Measurements from ENCODE around the gene MCM10.
"Not testable (repeated sequence)": the region's sequence is repeated elsewhere in the genome, so short reads cannot be mapped to it uniquely, and the experiment has no call there.

MCM10 gene

DNA sequence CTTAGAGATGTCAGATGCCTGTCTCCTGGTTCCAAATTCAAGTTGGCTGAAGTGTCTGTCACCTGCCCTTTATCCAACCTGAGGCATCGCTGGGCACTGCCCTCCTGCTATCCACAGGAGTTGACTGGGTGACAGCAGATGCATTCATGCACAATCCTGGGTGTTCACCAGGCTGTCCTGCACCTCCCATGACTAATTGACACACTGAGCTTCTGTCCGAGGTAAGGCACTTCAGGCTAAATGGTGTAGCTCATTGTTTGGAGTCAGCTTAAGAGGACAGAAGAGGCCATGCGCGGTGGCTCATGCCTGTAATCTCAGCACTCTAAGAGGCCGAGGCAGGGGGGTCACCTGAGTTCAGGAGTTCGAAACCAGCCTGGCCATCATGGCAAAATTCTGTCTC, 70.5 kb downstream of the MCM10 start:
- no peaks in the 10 kb centered on the region for H3K36me3 ChIP-seq (ENCODE audit: control insufficient read depth, insufficient read depth, low read length)
- no peaks in the 10 kb centered on the region for H3K4me1 ChIP-seq (ENCODE audit: control insufficient read depth, insufficient read depth, low read length)
- H3K9ac ChIP-seq (ENCODE audit: low read length): no peak overlapping the region
- no peak overlapping the region for H3K4me3 ChIP-seq (ENCODE audit: low read length)
- no peak overlapping the region for H3K27ac ChIP-seq (ENCODE audit: low read depth, low read length)
- no peaks in the 10 kb centered on the region for H3K27me3 ChIP-seq (ENCODE audit: control insufficient read depth, insufficient read depth, low read length)

GRCh38 chr10:13233358-13233757, 72.0 kb downstream of the MCM10 start:
- Histone ChIP-seq H3K27ac (ENCODE audit: low read depth, low read length) (no peak overlapping the region), H3K36me3 (ENCODE audit: control insufficient read depth, insufficient read depth, low read length) (no peaks in the 10 kb centered on the region), H3K4me1 (ENCODE audit: control insufficient read depth, insufficient read depth, low read length) (no peaks in the 10 kb centered on the region), H3K9ac (ENCODE audit: low read length) (no peak overlapping the region), H3K27me3 (ENCODE audit: control insufficient read depth, insufficient read depth, low read length) (no peaks in the 10 kb centered on the region), H3K4me3 (ENCODE audit: low read length) (no peak overlapping the region)

DNA sequence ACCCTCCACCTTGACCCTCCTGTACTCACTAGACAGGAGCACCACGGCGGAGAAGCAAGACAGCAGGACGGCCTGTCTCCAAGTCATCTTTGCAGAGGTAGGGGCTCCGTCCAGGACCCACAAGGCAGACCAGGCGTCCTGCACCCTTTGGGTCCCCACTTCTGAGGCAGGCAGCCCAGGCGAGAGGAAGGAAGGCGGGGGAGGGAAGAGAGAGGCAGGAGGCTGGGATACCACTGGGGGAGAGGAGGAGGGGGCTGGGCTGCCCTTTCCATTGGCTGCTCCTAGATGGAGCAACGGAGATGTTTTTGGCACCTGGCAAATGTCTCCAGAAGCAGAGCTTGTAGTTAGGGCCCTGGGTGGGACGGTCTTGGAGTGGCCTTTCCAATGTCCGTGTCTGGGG, 72.8 kb downstream of the MCM10 start, which contains the start of gene UCMA:
UCMA (minus strand) TSS at position 203 of the 400 bp plus-strand sequence; CDS start at position 87, 116 bp downstream.
- H3K27ac ChIP-seq (ENCODE audit: low read depth, low read length): no peak within 1 kb of the TSS
- no peak within 1 kb of the TSS for H3K4me3 ChIP-seq (ENCODE audit: low read length)
- no peaks in the 10 kb centered on the region for H3K4me1 ChIP-seq (ENCODE audit: control insufficient read depth, insufficient read depth, low read length)
- H3K27me3 ChIP-seq (ENCODE audit: control insufficient read depth, insufficient read depth, low read length): no peaks in the 10 kb centered on the region
- no peak within 1 kb of the TSS for H3K9ac ChIP-seq (ENCODE audit: low read length)
- no peaks in the 10 kb centered on the region for H3K36me3 ChIP-seq (ENCODE audit: control insufficient read depth, insufficient read depth, low read length)

DNA sequence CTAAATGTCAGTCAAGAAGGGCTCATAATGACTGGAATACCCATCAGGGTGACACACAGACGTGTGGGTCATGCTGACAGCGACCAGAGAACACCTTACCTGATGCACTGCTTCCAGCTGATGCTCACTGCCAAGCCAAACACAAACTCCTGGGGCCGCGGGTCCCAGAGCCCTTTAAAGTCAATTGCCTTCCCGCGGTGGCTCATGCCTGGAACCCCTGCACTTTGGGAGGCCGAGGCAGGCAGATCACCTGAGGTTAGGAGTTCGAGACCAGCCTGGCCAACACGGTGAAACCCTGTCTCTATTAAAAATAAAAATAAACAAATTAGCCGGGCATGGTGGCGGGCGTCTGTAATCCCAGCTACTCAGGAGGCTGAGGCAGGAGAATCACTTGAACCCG, 73.4 kb downstream of the MCM10 start:
- not testable (repeated sequence) for H3K4me1 ChIP-seq (ENCODE audit: control insufficient read depth, insufficient read depth, low read length); H3K27ac ChIP-seq (ENCODE audit: low read depth, low read length)

GRCh38 chr10:13236638-13237037, 75.3 kb downstream of the MCM10 start:
- Histone ChIP-seq H3K9ac (ENCODE audit: low read length) (no peak overlapping the region), H3K36me3 (ENCODE audit: control insufficient read depth, insufficient read depth, low read length) (no peaks in the 10 kb centered on the region), H3K4me1 (ENCODE audit: control insufficient read depth, insufficient read depth, low read length) (no peaks in the 10 kb centered on the region), H3K27me3 (ENCODE audit: control insufficient read depth, insufficient read depth, low read length) (no peaks in the 10 kb centered on the region), H3K27ac (ENCODE audit: low read depth, low read length) (no peak overlapping the region), H3K4me3 (ENCODE audit: low read length) (no peak overlapping the region)

More for the DNA sequence above, 73.4 kb downstream of the MCM10 start:
- not testable (repeated sequence) for H3K36me3 ChIP-seq (ENCODE audit: control insufficient read depth, insufficient read depth, low read length); H3K4me3 ChIP-seq (ENCODE audit: low read length); H3K27me3 ChIP-seq (ENCODE audit: control insufficient read depth, insufficient read depth, low read length); H3K9ac ChIP-seq (ENCODE audit: low read length)

GRCh38 chr10:13238271-13239077, 77.1 kb downstream of the MCM10 start:
- Histone ChIP-seq H3K9ac (ENCODE audit: low read length) (no peak overlapping the region), H3K4me3 (ENCODE audit: low read length) (no peak overlapping the region), H3K27me3 (ENCODE audit: control insufficient read depth, insufficient read depth, low read length) (no peaks in the 10 kb centered on the region), H3K4me1 (ENCODE audit: control insufficient read depth, insufficient read depth, low read length) (no peaks in the 10 kb centered on the region), H3K36me3 (ENCODE audit: control insufficient read depth, insufficient read depth, low read length) (no peaks in the 10 kb centered on the region), H3K27ac (ENCODE audit: low read depth, low read length) (no peak overlapping the region)

GRCh38 chr10:13239923-13240322, 78.6 kb downstream of the MCM10 start:
- Histone ChIP-seq H3K9ac (ENCODE audit: low read length) (no peak overlapping the region), H3K27me3 (ENCODE audit: control insufficient read depth, insufficient read depth, low read length) (no peaks in the 10 kb centered on the region)

GRCh38 chr10:13241613-13242012, 80.3 kb downstream of the MCM10 start:
- H3K9ac ChIP-seq (ENCODE audit: low read length): no peak overlapping the region
- H3K4me1 ChIP-seq (ENCODE audit: control insufficient read depth, insufficient read depth, low read length): no peaks in the 10 kb centered on the region
- no peak overlapping the region for H3K27ac ChIP-seq (ENCODE audit: low read depth, low read length)
- H3K27me3 ChIP-seq (ENCODE audit: control insufficient read depth, insufficient read depth, low read length): no peaks in the 10 kb centered on the region
- H3K4me3 ChIP-seq (ENCODE audit: low read length): no peak overlapping the region
- H3K36me3 ChIP-seq (ENCODE audit: control insufficient read depth, insufficient read depth, low read length): no peaks in the 10 kb centered on the region

More at GRCh38 chr10:13239923-13240322, 78.6 kb downstream of the MCM10 start:
- no peak overlapping the region for H3K27ac ChIP-seq (ENCODE audit: low read depth, low read length)
- no peaks in the 10 kb centered on the region for H3K4me1 ChIP-seq (ENCODE audit: control insufficient read depth, insufficient read depth, low read length)
- no peak overlapping the region for H3K4me3 ChIP-seq (ENCODE audit: low read length)
- H3K36me3 ChIP-seq (ENCODE audit: control insufficient read depth, insufficient read depth, low read length): no peaks in the 10 kb centered on the region

- H3K9ac ChIP-seq (ENCODE audit: low read length): not testable (repeated sequence)
Measured at GRCh38 chr10:13242260-13242659, 80.9 kb downstream of the MCM10 start.

GRCh38 chr10:13247246-13247645, 85.9 kb downstream of the MCM10 start:
- Histone ChIP-seq H3K27me3 (ENCODE audit: control insufficient read depth, insufficient read depth, low read length) (no peaks in the 10 kb centered on the region), H3K4me3 (ENCODE audit: low read length) (no peak overlapping the region), H3K9ac (ENCODE audit: low read length) (no peak overlapping the region), H3K4me1 (ENCODE audit: control insufficient read depth, insufficient read depth, low read length) (no peaks in the 10 kb centered on the region), H3K36me3 (ENCODE audit: control insufficient read depth, insufficient read depth, low read length) (no peaks in the 10 kb centered on the region), H3K27ac (ENCODE audit: low read depth, low read length) (no peak overlapping the region)

More at GRCh38 chr10:13242260-13242659, 80.9 kb downstream of the MCM10 start:
- H3K4me3 ChIP-seq (ENCODE audit: low read length); H3K27ac ChIP-seq (ENCODE audit: low read depth, low read length); H3K36me3 ChIP-seq (ENCODE audit: control insufficient read depth, insufficient read depth, low read length); H3K4me1 ChIP-seq (ENCODE audit: control insufficient read depth, insufficient read depth, low read length); H3K27me3 ChIP-seq (ENCODE audit: control insufficient read depth, insufficient read depth, low read length): not testable (repeated sequence)

- no peak overlapping the region for H3K9ac ChIP-seq (ENCODE audit: low read length)
- no peaks in the 10 kb centered on the region for H3K4me1 ChIP-seq (ENCODE audit: control insufficient read depth, insufficient read depth, low read length)
- H3K36me3 ChIP-seq (ENCODE audit: control insufficient read depth, insufficient read depth, low read length): no peaks in the 10 kb centered on the region
- H3K4me3 ChIP-seq (ENCODE audit: low read length): no peak overlapping the region
- no peaks in the 10 kb centered on the region for H3K27me3 ChIP-seq (ENCODE audit: control insufficient read depth, insufficient read depth, low read length)
- no peak overlapping the region for H3K27ac ChIP-seq (ENCODE audit: low read depth, low read length)
Measured at GRCh38 chr10:13247784-13248183, 86.4 kb downstream of the MCM10 start.

DNA sequence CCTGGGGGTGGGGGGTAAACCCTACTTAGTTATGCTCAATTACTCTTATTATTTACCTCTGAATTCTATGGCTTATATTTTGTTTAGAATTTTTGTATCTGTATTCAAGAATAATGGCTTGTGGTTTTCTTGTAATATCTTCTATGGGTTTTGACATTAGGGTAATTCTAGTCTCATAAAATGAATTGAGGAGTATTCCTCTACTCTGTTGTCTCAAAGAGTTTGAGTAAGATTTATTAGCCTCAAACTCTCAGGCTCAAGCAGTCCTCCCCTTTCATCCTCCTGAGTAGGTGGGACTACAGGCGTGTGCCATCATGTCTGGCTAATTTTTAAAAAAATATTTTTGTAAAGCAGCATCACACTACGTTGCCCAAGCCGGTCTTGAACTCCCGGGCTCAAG, 92.4 kb downstream of the MCM10 start:
- no peaks in the 10 kb centered on the region for H3K36me3 ChIP-seq (ENCODE audit: control insufficient read depth, insufficient read depth, low read length)
- H3K9ac ChIP-seq (ENCODE audit: low read length): no peak overlapping the region
- no peaks in the 10 kb centered on the region for H3K4me1 ChIP-seq (ENCODE audit: control insufficient read depth, insufficient read depth, low read length)
- H3K27ac ChIP-seq (ENCODE audit: low read depth, low read length): no peak overlapping the region
- H3K27me3 ChIP-seq (ENCODE audit: control insufficient read depth, insufficient read depth, low read length): no peaks in the 10 kb centered on the region
- no peak overlapping the region for H3K4me3 ChIP-seq (ENCODE audit: low read length)

DNA sequence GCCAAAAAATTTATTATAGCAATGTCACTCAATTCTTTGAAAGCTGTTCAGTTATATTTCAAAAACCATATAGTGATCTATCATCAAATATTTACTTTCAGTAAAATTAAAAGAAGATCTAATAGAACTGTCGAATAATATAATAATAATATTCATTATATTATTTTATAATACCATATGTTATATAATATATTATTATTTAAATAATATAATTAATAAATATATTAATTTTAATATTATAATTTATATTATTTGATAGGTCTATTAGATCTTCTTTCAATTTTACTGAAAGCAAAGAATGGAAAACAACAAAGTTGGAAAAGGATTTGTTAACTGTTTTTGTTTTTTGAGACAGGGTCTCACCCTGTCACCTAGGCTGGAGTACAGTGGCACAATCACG, 95.3 kb downstream of the MCM10 start:
- no peak overlapping the region for H3K27ac ChIP-seq (ENCODE audit: low read depth, low read length)
- no peaks in the 10 kb centered on the region for H3K36me3 ChIP-seq (ENCODE audit: control insufficient read depth, insufficient read depth, low read length)
- H3K4me1 ChIP-seq (ENCODE audit: control insufficient read depth, insufficient read depth, low read length): no peaks in the 10 kb centered on the region
- H3K27me3 ChIP-seq (ENCODE audit: control insufficient read depth, insufficient read depth, low read length): no peaks in the 10 kb centered on the region
- H3K4me3 ChIP-seq (ENCODE audit: low read length): no peak overlapping the region
- no peak overlapping the region for H3K9ac ChIP-seq (ENCODE audit: low read length)

All from rectal smooth muscle tissue (tissue), 1 donor.